Neuronal stem cell (in vitro differentiated cells): ENCODE measurements around the gene KPNA3. TPM values are rescaled to one million over a fixed set of nuclear protein-coding genes. Genes with fewer than 3 reads are reported as not detected.
A peak's percentile ranks its signal among the peaks of the same experiment; 100 is the strongest.

Experiments
- DNase-seq: peaks from one replicate; pipeline ENCODE4 v3.0.0-alpha.2; 2013; ENCODE audit warnings: low spot score
- H2AFZ ChIP-seq: one replicate; pipeline ENCODE4 v1.6.1; 2013; ENCODE audit warnings: mild to moderate bottlenecking, low read length, inconsistent platforms
- H2AK5ac ChIP-seq: 2 replicates; pipeline ENCODE4 v1.6.1; 2013; ENCODE audit warnings: low read depth, mild to moderate bottlenecking, inconsistent platforms, low read length, moderate library complexity, mixed read lengths
- H2BK120ac ChIP-seq: 2 replicates; pipeline ENCODE4 v1.6.1; 2013; ENCODE audit warnings: low read depth, mild to moderate bottlenecking, inconsistent platforms, low read length, moderate library complexity, mixed read lengths
- H2BK12ac ChIP-seq: one replicate; pipeline ENCODE4 v1.6.1; 2013; ENCODE audit warnings: low read length, inconsistent platforms
- H2BK15ac ChIP-seq: 2 replicates; pipeline ENCODE4 v1.6.1; 2013; ENCODE audit warnings: mild to moderate bottlenecking, low read length, inconsistent platforms, mixed read lengths
- H2BK5ac ChIP-seq: one replicate; pipeline ENCODE4 v1.6.1; 2013; ENCODE audit warnings: inconsistent platforms, mild to moderate bottlenecking, low read length, moderate library complexity
- H3K14ac ChIP-seq: one replicate; pipeline ENCODE4 v1.6.1; 2013; ENCODE audit warnings: low read length, inconsistent platforms
- H3K18ac ChIP-seq: 2 replicates; pipeline ENCODE4 v1.6.1; 2013; ENCODE audit warnings: low read length, inconsistent platforms
- H3K23ac ChIP-seq: 2 replicates; pipeline ENCODE4 v1.6.1; 2013; ENCODE audit warnings: low read depth, mild to moderate bottlenecking, mixed read lengths, low read length, inconsistent platforms; ENCODE audit not compliant: poor library complexity
- H3K27ac ChIP-seq: replicated peaks from 3 replicates; pipeline ENCODE4 v1.5.1; 2013; ENCODE audit warnings: low read length, inconsistent platforms
- H3K27me3 ChIP-seq, 3 experiments: 2 replicates each; pipeline ENCODE4 v1.6.1; 2013; ENCODE audit warnings: low read length in 3 of 3, mild to moderate bottlenecking in 2 of 3, inconsistent platforms in 1 of 3, low read depth in 1 of 3, mixed read lengths in 1 of 3, moderate library complexity in 1 of 3; ENCODE audit not compliant: control insufficient read depth in 3 of 3, insufficient read depth in 3 of 3
- H3K36me3 ChIP-seq, 2 donors: replicated peaks in 1 of 2; 2 replicates each; pipeline ENCODE4 v1.6.1; 2013; ENCODE audit warnings: low read length in 2 of 2; ENCODE audit not compliant: control insufficient read depth in 2 of 2, insufficient read depth in 2 of 2
- H3K4ac ChIP-seq: 2 replicates; pipeline ENCODE4 v1.6.1; 2013; ENCODE audit warnings: inconsistent platforms, mild to moderate bottlenecking, low read length, moderate library complexity
- H3K4me1 ChIP-seq, 2 donors: 1 replicate in 1 of 2; 2 replicates in 1 of 2; pipeline ENCODE4 v1.6.1; 2013; ENCODE audit warnings: low read length in 2 of 2, low read depth in 1 of 2; ENCODE audit not compliant: control insufficient read depth in 2 of 2, insufficient read depth in 1 of 2
- H3K4me2 ChIP-seq: one replicate; pipeline ENCODE4 v1.6.1; 2013; ENCODE audit warnings: mild to moderate bottlenecking, low read length, inconsistent platforms; ENCODE audit not compliant: insufficient read depth, poor library complexity, severe bottlenecking
- H3K4me3 ChIP-seq, 2 donors: 2 replicates each; pipeline ENCODE4 v1.5.1; 2013; ENCODE audit warnings: low read length in 2 of 2, mild to moderate bottlenecking in 2 of 2, inconsistent platforms in 1 of 2, moderate library complexity in 1 of 2
- H3K79me1 ChIP-seq: one replicate; pipeline ENCODE4 v1.6.1; 2013; ENCODE audit warnings: low read depth, mild to moderate bottlenecking, inconsistent platforms, low read length, moderate library complexity
- H3K9ac ChIP-seq: one replicate; pipeline ENCODE4 v1.6.1; 2013; ENCODE audit warnings: mild to moderate bottlenecking, low read depth, low read length, inconsistent platforms; ENCODE audit not compliant: poor library complexity
- H3K9me3 ChIP-seq, 2 donors: replicated peaks in 1 of 2; 2 replicates each; pipeline versions ENCODE3 to v1.6.1; 2013; ENCODE audit warnings: low read length in 2 of 2, mild to moderate bottlenecking in 2 of 2, inconsistent platforms in 1 of 2, low read depth in 1 of 2, mixed read lengths in 1 of 2, moderate library complexity in 1 of 2; ENCODE audit not compliant: control insufficient read depth in 2 of 2, insufficient read depth in 1 of 2
- H4K8ac ChIP-seq: one replicate; pipeline ENCODE4 v1.6.1; 2013; ENCODE audit warnings: low read depth, mild to moderate bottlenecking, inconsistent platforms, low read length, moderate library complexity
- H4K91ac ChIP-seq: one replicate; pipeline ENCODE4 v1.6.1; 2013; ENCODE audit warnings: low read length, low read depth, mild to moderate bottlenecking, inconsistent platforms; ENCODE audit not compliant: poor library complexity
- WGBS, 2 donors: extraction: QIAGEN DNeasy Blood & Tissue Kit; methylation state at CpG; one replicate each; pipeline ENCODE4 v1.1.7; 2013; ENCODE audit warnings: missing lambda C conversion rate in 2 of 2, mixed read lengths in 1 of 2; ENCODE audit not compliant: insufficient read length in 2 of 2, insufficient replicate concordance in 1 of 2; ENCODE audit errors: extremely low coverage in 2 of 2; 5-methylcytosine and 5-hydroxymethylcytosine counted together
- polyA plus RNA-seq, 2 experiments: library from polyadenylated mRNA; stranded (reverse); fragments of 200-250 nt; gene quantifications; one replicate each; pipeline ENCODE4 v1.2.3, GENCODE V29; 2013

The KPNA3 gene
- polyA plus RNA-seq (2013, experiment 1 of 2), result 51.6 TPM
- polyA plus RNA-seq (2013, experiment 2 of 2), result 58.7 TPM

GRCh38 chr13:49792550-49793324 lies at the start of gene KPNA3:
Gene KPNA3 (minus strand): TSS chr13:49792682. CDS start chr13:49792506, 176 bp downstream.
- Histone ChIP-seq H3K9me3 (no peaks in the 10 kb centered on the region), H3K9ac (peak within 1 kb of the TSS; percentile 89), H3K36me3 (peaks cover 0 to 16% of the 10 kb centered on the region in 2 donors), H3K4me2 (peak within 1 kb of the TSS; percentile 78), H2BK120ac (peak within 1 kb of the TSS; percentile 69), H2AFZ (peak within 1 kb of the TSS; percentile 98), H3K23ac (peak within 1 kb of the TSS; percentile 60), H3K14ac (peak within 1 kb of the TSS; percentile 73), H4K91ac (no peak within 1 kb of the TSS), H4K8ac (no peak within 1 kb of the TSS), H3K18ac (peak within 1 kb of the TSS; percentile 99), H2BK15ac (peak within 1 kb of the TSS; percentile 76), H3K79me1 (no peaks in the 10 kb centered on the region), H3K4me3 (peak within 1 kb of the TSS; percentile 79 to 98), H2BK5ac (peak within 1 kb of the TSS; percentile 85), H3K27ac (peak within 1 kb of the TSS; percentile 97), H3K4ac (no peak within 1 kb of the TSS), H3K4me1 (peaks cover 4 to 9% of the 10 kb centered on the region in 2 donors), H2BK12ac (no peak within 1 kb of the TSS), H3K27me3 (peaks cover 0 to 4% (median 0%) of the 10 kb centered on the region in 3 experiments), H2AK5ac (peak within 1 kb of the TSS; percentile 49)
- DNase-seq, result peak; percentile 93
- WGBS, 2 donors, result no CpG with 5 or more reads among the region's 71 CpGs

GRCh38 chr13:49841964-49842363 lies 49.5 kb upstream of the KPNA3 start:
- Histone ChIP-seq H3K4me3 (no peak overlapping the region), H3K27ac (no peak overlapping the region), H3K4me2 (no peak overlapping the region), H3K18ac (no peak overlapping the region), H3K9ac (no peak overlapping the region), H3K23ac (no peak overlapping the region), H2AK5ac (no peak overlapping the region), H3K14ac (no peak overlapping the region), H4K91ac (no peak overlapping the region), H3K79me1 (no peaks in the 10 kb centered on the region), H2BK15ac (no peak overlapping the region), H4K8ac (no peak overlapping the region), H2BK5ac (no peak overlapping the region), H3K27me3 (no peaks in the 10 kb centered on the region), H3K36me3 (no peaks in the 10 kb centered on the region), H2BK120ac (no peak overlapping the region), H2AFZ (no peak overlapping the region), H3K4me1 (peaks cover under 1 to 15% of the 10 kb centered on the region in 2 donors), H3K4ac (no peak overlapping the region), H2BK12ac (no peak overlapping the region), H3K9me3 (no peaks in the 10 kb centered on the region)
- WGBS, 2 donors, result no CpG with 5 or more reads among the region's 2 CpGs
- DNase-seq, result no peak

GRCh38 chr13:49840675-49841074 lies 48.2 kb upstream of the KPNA3 start:
- Histone ChIP-seq H2BK15ac (no peak overlapping the region), H3K9me3 (no peaks in the 10 kb centered on the region), H3K79me1 (no peaks in the 10 kb centered on the region), H3K9ac (no peak overlapping the region), H3K14ac (no peak overlapping the region), H3K23ac (no peak overlapping the region), H2AFZ (peak overlapping the region; percentile 83), H3K4me1 (peaks cover 8 to 25% of the 10 kb centered on the region in 2 donors), H4K91ac (no peak overlapping the region), H2BK12ac (no peak overlapping the region), H3K36me3 (no peaks in the 10 kb centered on the region), H3K27me3 (no peaks in the 10 kb centered on the region), H3K4me2 (no peak overlapping the region), H3K4ac (no peak overlapping the region), H3K27ac (no peak overlapping the region), H2BK120ac (no peak overlapping the region), H4K8ac (no peak overlapping the region), H2BK5ac (no peak overlapping the region), H3K18ac (no peak overlapping the region), H2AK5ac (no peak overlapping the region), H3K4me3 (no peak overlapping the region)
- no peak for DNase-seq
- WGBS, 2 donors, result no CpG with 5 or more reads among the region's 3 CpGs

GRCh38 chr13:49840266-49840665 lies 47.8 kb upstream of the KPNA3 start:
- H2BK5ac ChIP-seq, result no peak overlapping the region
- no peak overlapping the region for H3K4me2 ChIP-seq
- H3K27me3 ChIP-seq, result no peaks in the 10 kb centered on the region
- H3K18ac ChIP-seq, result no peak overlapping the region
- H3K9ac ChIP-seq, result no peak overlapping the region
- no peak overlapping the region for H3K14ac ChIP-seq
- H3K36me3 ChIP-seq, result no peaks in the 10 kb centered on the region
- no peak overlapping the region for H2BK120ac ChIP-seq
- H3K79me1 ChIP-seq, result no peaks in the 10 kb centered on the region
- peaks cover 8 to 25% of the 10 kb centered on the region in 2 donors for H3K4me1 ChIP-seq
- H2AFZ ChIP-seq, result peak overlapping the region; percentile 83
- WGBS, 2 donors, result no CpG with 5 or more reads among the region's 4 CpGs
- H3K4me3 ChIP-seq, result no peak overlapping the region
- H4K8ac ChIP-seq, result no peak overlapping the region
- DNase-seq, result no peak
- H3K9me3 ChIP-seq, result no peaks in the 10 kb centered on the region
- no peak overlapping the region for H2AK5ac ChIP-seq
- no peak overlapping the region for H3K27ac ChIP-seq
- no peak overlapping the region for H2BK15ac ChIP-seq
- no peak overlapping the region for H2BK12ac ChIP-seq
- no peak overlapping the region for H3K23ac ChIP-seq
- no peak overlapping the region for H4K91ac ChIP-seq
- H3K4ac ChIP-seq, result no peak overlapping the region
